Uterus (tissue), 2 donors: Measurements from ENCODE around the gene ANKFN1.

ENCODE experiments used
- POLR2A ChIP-seq, 2 donors: fragments of 450-650 bp; IDR thresholded peaks; one replicate each; pipeline ENCODE4 v1.6.1; 2016; ENCODE audit warnings: antibody characterized with exemption in 2 of 2, mild to moderate bottlenecking in 1 of 2, moderate library complexity in 1 of 2
- TF ChIP-seq, protein P1 (sequence below), 4 experiments: fragments of 200-600 bp in 2 of 4; fragments of 450-650 bp in 2 of 4; sonication (generic) in 2 of 4; IDR thresholded peaks; one replicate each; pipeline ENCODE4 v1.5.1; 2016 to 2019; ENCODE audit warnings: antibody characterized with exemption in 4 of 4, mild to moderate bottlenecking in 2 of 4, moderate library complexity in 1 of 4

DNA sequence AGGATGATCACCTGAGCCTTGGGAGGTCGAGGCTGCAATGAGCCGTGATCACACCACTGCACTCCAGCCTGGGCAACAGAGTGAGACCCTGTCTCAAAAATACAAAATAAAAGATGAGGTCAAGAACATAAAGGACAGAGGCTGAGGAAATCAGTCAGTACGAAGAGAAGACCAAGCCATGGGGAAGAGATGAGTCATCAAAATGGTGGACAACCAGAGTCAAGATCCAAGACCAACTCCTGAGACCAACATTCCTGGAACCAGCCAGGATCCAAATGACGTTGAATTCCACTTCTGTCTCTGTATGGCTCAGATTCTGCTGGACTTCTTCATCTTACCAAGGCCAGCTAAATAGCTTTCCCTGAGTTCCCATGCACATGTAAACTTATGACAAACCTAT lies 395.4 kb downstream of the ANKFN1 start:
- TF ChIP-seq, protein P1, sequence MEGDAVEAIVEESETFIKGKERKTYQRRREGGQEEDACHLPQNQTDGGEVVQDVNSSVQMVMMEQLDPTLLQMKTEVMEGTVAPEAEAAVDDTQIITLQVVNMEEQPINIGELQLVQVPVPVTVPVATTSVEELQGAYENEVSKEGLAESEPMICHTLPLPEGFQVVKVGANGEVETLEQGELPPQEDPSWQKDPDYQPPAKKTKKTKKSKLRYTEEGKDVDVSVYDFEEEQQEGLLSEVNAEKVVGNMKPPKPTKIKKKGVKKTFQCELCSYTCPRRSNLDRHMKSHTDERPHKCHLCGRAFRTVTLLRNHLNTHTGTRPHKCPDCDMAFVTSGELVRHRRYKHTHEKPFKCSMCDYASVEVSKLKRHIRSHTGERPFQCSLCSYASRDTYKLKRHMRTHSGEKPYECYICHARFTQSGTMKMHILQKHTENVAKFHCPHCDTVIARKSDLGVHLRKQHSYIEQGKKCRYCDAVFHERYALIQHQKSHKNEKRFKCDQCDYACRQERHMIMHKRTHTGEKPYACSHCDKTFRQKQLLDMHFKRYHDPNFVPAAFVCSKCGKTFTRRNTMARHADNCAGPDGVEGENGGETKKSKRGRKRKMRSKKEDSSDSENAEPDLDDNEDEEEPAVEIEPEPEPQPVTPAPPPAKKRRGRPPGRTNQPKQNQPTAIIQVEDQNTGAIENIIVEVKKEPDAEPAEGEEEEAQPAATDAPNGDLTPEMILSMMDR (IDR thresholded peaks at IDR 0.05): no peak
- TF ChIP-seq POLR2A (IDR thresholded peaks at IDR 0.05): no peak
